ENCODE measurements around the gene TGFA. TPM values are rescaled to one million over a fixed set of nuclear protein-coding genes. Genes with fewer than 3 reads are reported as not detected.

TGFA gene
- total RNA-seq, 2 donors from 2014 or later, result 2.0 to 3.2 TPM

DNA sequence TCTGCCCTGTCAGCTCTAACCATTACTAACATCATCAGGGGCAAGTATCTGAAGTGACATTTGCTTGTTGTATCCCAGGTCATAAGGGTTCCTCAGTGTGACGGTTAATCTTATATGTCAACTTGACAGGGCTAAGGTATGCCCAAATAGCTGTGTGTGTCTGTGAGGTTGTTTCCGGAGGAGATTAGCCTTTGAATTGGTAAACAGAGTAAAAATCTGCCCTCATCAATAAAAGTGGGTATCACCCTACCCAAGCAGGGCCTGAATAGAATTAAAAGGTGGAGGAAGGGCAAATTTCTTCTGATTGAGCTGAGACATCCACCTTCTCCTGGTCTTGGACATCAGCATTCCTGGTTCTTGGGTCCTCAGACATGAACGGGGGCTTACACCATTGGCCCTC lies 12.8 kb upstream of the TGFA start:
- Mint-ChIP-seq H3K9me3 (no peaks in the 10 kb centered on the region), H3K4me1 (peaks cover 7% of the 10 kb centered on the region), H3K27me3 (ENCODE audit: insufficient read depth) (peaks cover 6% of the 10 kb centered on the region), H3K36me3 (ENCODE audit: low read depth) (no peaks in the 10 kb centered on the region), H3K4me3 (no peak overlapping the region), H3K27ac (no peak overlapping the region)
- Histone ChIP-seq H3K4me3 (ENCODE audit: low read length) (no peak overlapping the region), H3K27ac (ENCODE audit: low read depth, low read length) (no peak overlapping the region), H3K27me3 (ENCODE audit: control insufficient read depth, insufficient read depth, low read length, poor library complexity, severe bottlenecking) (no peaks in the 10 kb centered on the region), H3K9me3 (ENCODE audit: control insufficient read depth, low read length) (no peaks in the 10 kb centered on the region), H3K36me3 (ENCODE audit: control insufficient read depth, insufficient read depth, low read length) (no peaks in the 10 kb centered on the region), H3K9ac (ENCODE audit: extremely low read depth, low read length, poor library complexity, severe bottlenecking) (no peak overlapping the region), H3K4me1 (ENCODE audit: control insufficient read depth, insufficient read depth, low read length) (no peaks in the 10 kb centered on the region)
- TF ChIP-seq, protein P1, sequence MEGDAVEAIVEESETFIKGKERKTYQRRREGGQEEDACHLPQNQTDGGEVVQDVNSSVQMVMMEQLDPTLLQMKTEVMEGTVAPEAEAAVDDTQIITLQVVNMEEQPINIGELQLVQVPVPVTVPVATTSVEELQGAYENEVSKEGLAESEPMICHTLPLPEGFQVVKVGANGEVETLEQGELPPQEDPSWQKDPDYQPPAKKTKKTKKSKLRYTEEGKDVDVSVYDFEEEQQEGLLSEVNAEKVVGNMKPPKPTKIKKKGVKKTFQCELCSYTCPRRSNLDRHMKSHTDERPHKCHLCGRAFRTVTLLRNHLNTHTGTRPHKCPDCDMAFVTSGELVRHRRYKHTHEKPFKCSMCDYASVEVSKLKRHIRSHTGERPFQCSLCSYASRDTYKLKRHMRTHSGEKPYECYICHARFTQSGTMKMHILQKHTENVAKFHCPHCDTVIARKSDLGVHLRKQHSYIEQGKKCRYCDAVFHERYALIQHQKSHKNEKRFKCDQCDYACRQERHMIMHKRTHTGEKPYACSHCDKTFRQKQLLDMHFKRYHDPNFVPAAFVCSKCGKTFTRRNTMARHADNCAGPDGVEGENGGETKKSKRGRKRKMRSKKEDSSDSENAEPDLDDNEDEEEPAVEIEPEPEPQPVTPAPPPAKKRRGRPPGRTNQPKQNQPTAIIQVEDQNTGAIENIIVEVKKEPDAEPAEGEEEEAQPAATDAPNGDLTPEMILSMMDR (conservative IDR thresholded peaks at IDR 0.05), result no peak
- no peak for DNase-seq
- 95 to 100% methylated on average over 1 to 3 of the region's 3 CpGs for WGBS, 2 experiments (ENCODE audit: insufficient coverage in 1 of 2, insufficient read length in 1 of 2)

DNA sequence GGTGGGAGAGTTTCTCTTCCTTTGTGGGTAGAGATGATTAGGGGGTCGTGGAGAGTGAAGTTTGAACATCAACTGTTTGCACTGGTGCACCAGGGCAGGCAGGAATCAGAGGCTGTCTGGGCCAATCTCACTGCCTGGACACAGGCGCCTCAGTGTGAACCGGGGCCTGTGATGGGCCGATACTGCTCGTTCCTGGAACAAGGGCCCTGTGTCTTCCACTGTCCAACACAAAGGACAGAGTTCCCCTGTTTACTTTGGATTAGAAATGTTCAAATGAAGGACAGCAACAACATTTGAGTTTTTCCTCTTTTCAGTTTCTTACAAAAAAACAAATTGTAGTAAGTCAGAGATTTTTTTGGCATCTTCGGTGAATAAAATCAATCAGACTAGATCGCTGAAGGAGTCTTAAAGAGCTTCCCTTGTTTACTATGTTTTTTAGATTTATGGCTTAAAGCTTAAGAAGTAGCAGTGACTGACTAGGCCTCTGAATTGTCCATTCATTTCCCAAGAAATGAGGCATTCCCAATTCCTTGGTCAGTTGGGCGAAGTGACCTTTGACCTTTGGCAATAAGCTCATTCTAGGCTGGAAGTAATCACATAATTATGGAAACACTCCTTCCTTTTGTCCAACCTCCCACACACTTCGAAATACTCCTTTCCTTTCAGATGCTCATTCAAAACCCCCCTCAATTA lies 11.6 kb upstream of the TGFA start:
- Mint-ChIP-seq H3K4me1 (peaks cover 7% of the 10 kb centered on the region), H3K9me3 (no peaks in the 10 kb centered on the region), H3K36me3 (ENCODE audit: low read depth) (no peaks in the 10 kb centered on the region), H3K27ac (no peak overlapping the region), H3K27me3 (ENCODE audit: insufficient read depth) (peaks cover 1% of the 10 kb centered on the region), H3K4me3 (no peak overlapping the region)
- Histone ChIP-seq H3K27ac (ENCODE audit: low read depth, low read length) (peak overlapping the region; percentile 64), H3K9ac (ENCODE audit: extremely low read depth, low read length, poor library complexity, severe bottlenecking) (no peak overlapping the region), H3K4me3 (ENCODE audit: low read length) (no peak overlapping the region), H3K9me3 (ENCODE audit: control insufficient read depth, low read length) (no peaks in the 10 kb centered on the region), H3K36me3 (ENCODE audit: control insufficient read depth, insufficient read depth, low read length) (no peaks in the 10 kb centered on the region), H3K27me3 (ENCODE audit: control insufficient read depth, insufficient read depth, low read length, poor library complexity, severe bottlenecking) (no peaks in the 10 kb centered on the region), H3K4me1 (ENCODE audit: control insufficient read depth, insufficient read depth, low read length) (no peaks in the 10 kb centered on the region)
- WGBS, 2 experiments (ENCODE audit: insufficient coverage in 1 of 2, insufficient read length in 1 of 2), result 82 to 90% methylated on average over 7 to 9 of the region's 9 CpGs
- no peak for DNase-seq
- TF ChIP-seq, protein P1 (conservative IDR thresholded peaks at IDR 0.05), result no peak

DNA sequence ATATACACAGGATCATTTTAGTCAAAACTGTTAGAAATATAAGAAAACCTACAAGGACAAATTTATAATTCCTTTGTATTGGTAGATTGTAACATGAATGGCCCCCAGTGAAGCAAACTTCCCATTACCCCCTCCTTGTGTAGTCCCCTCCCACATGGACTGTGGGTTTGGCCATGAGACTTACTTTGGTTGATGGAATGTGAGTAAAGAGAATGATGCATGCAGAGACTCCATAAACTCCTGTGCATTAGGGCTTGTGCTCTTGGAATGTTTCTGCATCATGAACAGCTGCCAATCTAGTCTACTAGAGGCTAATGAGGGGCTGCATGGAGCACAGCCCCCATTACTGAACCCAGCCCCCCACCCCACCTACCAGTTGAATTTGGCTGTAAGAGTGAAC lies 8.3 kb upstream of the TGFA start:
- Histone ChIP-seq H3K9me3 (ENCODE audit: control insufficient read depth, low read length) (no peaks in the 10 kb centered on the region), H3K4me3 (ENCODE audit: low read length) (no peak overlapping the region), H3K27me3 (ENCODE audit: control insufficient read depth, insufficient read depth, low read length, poor library complexity, severe bottlenecking) (peaks cover under 1% of the 10 kb centered on the region), H3K4me1 (ENCODE audit: control insufficient read depth, insufficient read depth, low read length) (peaks cover 8% of the 10 kb centered on the region), H3K9ac (ENCODE audit: extremely low read depth, low read length, poor library complexity, severe bottlenecking) (no peak overlapping the region), H3K36me3 (ENCODE audit: control insufficient read depth, insufficient read depth, low read length) (no peaks in the 10 kb centered on the region), H3K27ac (ENCODE audit: low read depth, low read length) (no peak overlapping the region)
- Mint-ChIP-seq H3K4me3 (no peak overlapping the region), H3K27me3 (ENCODE audit: insufficient read depth) (peaks cover 1% of the 10 kb centered on the region), H3K4me1 (peaks cover 20% of the 10 kb centered on the region), H3K36me3 (ENCODE audit: low read depth) (no peaks in the 10 kb centered on the region), H3K9me3 (no peaks in the 10 kb centered on the region), H3K27ac (no peak overlapping the region)
- DNase-seq, result no peak
- TF ChIP-seq, protein P1 (conservative IDR thresholded peaks at IDR 0.05), result no peak
